RWPE2 (cell line): ENCODE measurements around the gene GSK3B.

Source experiments
- ATAC-seq: fragments of 200-7000 bp; cut with Tn5 transposase; 3 replicates; pipeline ENCODE4 v1.9.1; 2021; ENCODE audit warnings: low read depth
- DNase-seq: peaks from one replicate; pipeline ENCODE4 v3.0.0-alpha.2; 2020; ENCODE audit warnings: low spot score
- H3K27ac ChIP-seq: fragments of 450-650 bp; 2 replicates; pipeline ENCODE4 v1.5.1; 2017; ENCODE audit warnings: mild to moderate bottlenecking; ENCODE audit not compliant: poor library complexity, severe bottlenecking
- H3K27me3 ChIP-seq: fragments of 250-450 bp; sonication (Bioruptor Pico); 2 replicates; pipeline ENCODE4 v1.5.1; 2021; ENCODE audit warnings: mild to moderate bottlenecking, moderate library complexity; ENCODE audit not compliant: insufficient read depth, poor library complexity, severe bottlenecking
- H3K36me3 ChIP-seq: fragments of 250-450 bp; sonication (Bioruptor Pico); 2 replicates; pipeline ENCODE4 v1.5.1; 2020; ENCODE audit warnings: low read depth, mild to moderate bottlenecking, moderate library complexity
- H3K4me1 ChIP-seq: fragments of 250-450 bp; sonication (Bioruptor Pico); 2 replicates; pipeline ENCODE4 v1.5.1; 2021; ENCODE audit warnings: mild to moderate bottlenecking, moderate library complexity; ENCODE audit not compliant: insufficient read depth, poor library complexity, severe bottlenecking
- H3K4me3 ChIP-seq: fragments of 250-450 bp; sonication (Bioruptor Pico); 2 replicates; pipeline ENCODE4 v1.5.1; 2021; ENCODE audit warnings: mild to moderate bottlenecking, moderate library complexity; ENCODE audit not compliant: severe bottlenecking
- H3K9me3 ChIP-seq: fragments of 250-450 bp; sonication (Bioruptor Pico); 2 replicates; pipeline ENCODE4 v1.5.1; 2021; ENCODE audit warnings: mild to moderate bottlenecking, moderate library complexity; ENCODE audit not compliant: severe bottlenecking
- CTCF ChIP-seq: fragments of 450-650 bp; IDR thresholded peaks from one replicate; pipeline ENCODE4 v1.5.1; 2017; ENCODE audit warnings: mild to moderate bottlenecking, moderate library complexity; ENCODE audit not compliant: poor library complexity, severe bottlenecking

GSK3B gene

GRCh38 chr3:120048355-120049041, 45.7 kb downstream of the GSK3B start:
- TF ChIP-seq CTCF: no peak
- Histone ChIP-seq H3K36me3 (peaks cover 41% of the 10 kb centered on the region), H3K27me3 (no peaks in the 10 kb centered on the region), H3K4me1 (peaks cover 15% of the 10 kb centered on the region), H3K4me3 (no peak overlapping the region), H3K27ac (no peak overlapping the region), H3K9me3 (peaks cover 5% of the 10 kb centered on the region)
- ATAC-seq (no peak), DNase-seq (no peak)

GRCh38 chr3:120047686-120048085, 46.6 kb downstream of the GSK3B start:
- no peak overlapping the region for H3K4me3 ChIP-seq
- H3K27ac ChIP-seq: no peak overlapping the region
- no peaks in the 10 kb centered on the region for H3K27me3 ChIP-seq
- H3K36me3 ChIP-seq: peaks cover 47% of the 10 kb centered on the region
- TF ChIP-seq CTCF: no peak
- no peak for ATAC-seq
- no peak for DNase-seq
- H3K9me3 ChIP-seq: peaks cover 5% of the 10 kb centered on the region
- H3K4me1 ChIP-seq: peaks cover 10% of the 10 kb centered on the region

- Histone ChIP-seq H3K9me3 (peaks cover 14% of the 10 kb centered on the region), H3K36me3 (peaks cover 71% of the 10 kb centered on the region), H3K27ac (no peak overlapping the region), H3K4me1 (no peaks in the 10 kb centered on the region), H3K27me3 (no peaks in the 10 kb centered on the region), H3K4me3 (no peak overlapping the region)
- no peak for TF ChIP-seq CTCF
- DNase-seq: no peak
- no peak for ATAC-seq
Observed at GRCh38 chr3:120040813-120041377, 53.4 kb downstream of the GSK3B start.

- ATAC-seq: no peak
- no peak overlapping the region for H3K4me3 ChIP-seq
- H3K4me1 ChIP-seq: no peaks in the 10 kb centered on the region
- H3K36me3 ChIP-seq: peaks cover 63% of the 10 kb centered on the region
- H3K27me3 ChIP-seq: no peaks in the 10 kb centered on the region
- no peak for TF ChIP-seq CTCF
- no peak overlapping the region for H3K27ac ChIP-seq
- DNase-seq: no peak
- H3K9me3 ChIP-seq: peaks cover 11% of the 10 kb centered on the region
Observed at GRCh38 chr3:120039642-120040610, 54.3 kb downstream of the GSK3B start.
